HEK293 (cell line): ENCODE measurements around the gene SLC36A1.

ENCODE experiments used
- KLF10 ChIP-seq: fragments of 450-650 bp; IDR thresholded peaks from 2 replicates; pipeline ENCODE4 v1.5.1; 2018; ENCODE audit warnings: missing biosample characterization, mild to moderate bottlenecking, missing genetic modification characterization
- REPIN1 ChIP-seq: fragments of 450-650 bp; formaldehyde crosslinking; IDR thresholded peaks from 2 replicates; pipeline ENCODE4 v1.5.1; 2017; ENCODE audit warnings: missing biosample characterization, missing genetic modification characterization, low read depth
- SP7 ChIP-seq: fragments of 450-650 bp; formaldehyde crosslinking; IDR thresholded peaks from 2 replicates; pipeline ENCODE4 v1.5.1; 2016; ENCODE audit warnings: missing biosample characterization, missing genetic modification characterization
- TF ChIP-seq, protein P1 (sequence below): fragments of 450-650 bp; formaldehyde crosslinking; IDR thresholded peaks from 2 replicates; pipeline ENCODE4 v1.5.1; 2016; ENCODE audit warnings: missing biosample characterization, missing genetic modification characterization

DNA sequence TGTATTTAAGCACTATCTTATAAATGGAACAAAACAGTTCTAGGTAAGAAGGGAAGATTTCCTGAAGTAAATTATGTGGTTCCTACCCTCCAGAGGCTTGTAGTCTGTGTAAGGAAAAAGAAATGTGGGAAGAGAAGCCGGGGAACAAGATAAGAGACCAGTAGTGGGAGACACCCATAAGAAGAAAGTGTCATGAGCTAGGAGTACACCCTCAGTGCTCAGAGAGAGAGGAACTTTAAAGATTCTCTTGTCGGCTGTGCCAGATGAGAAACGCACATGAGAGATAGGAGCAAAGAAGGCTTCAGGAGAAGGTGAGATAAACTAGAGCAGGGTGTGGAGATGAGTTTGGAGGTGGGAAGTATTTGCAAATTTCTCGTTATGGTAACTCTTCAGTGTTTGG is 18.1 kb downstream of the SLC36A1 start:
- TF ChIP-seq REPIN1 (tag by site-specific recombination) (no peak), KLF10 (tag by site-specific recombination) (no peak), SP7 (tag by site-specific recombination) (no peak)
- TF ChIP-seq, protein P1, sequence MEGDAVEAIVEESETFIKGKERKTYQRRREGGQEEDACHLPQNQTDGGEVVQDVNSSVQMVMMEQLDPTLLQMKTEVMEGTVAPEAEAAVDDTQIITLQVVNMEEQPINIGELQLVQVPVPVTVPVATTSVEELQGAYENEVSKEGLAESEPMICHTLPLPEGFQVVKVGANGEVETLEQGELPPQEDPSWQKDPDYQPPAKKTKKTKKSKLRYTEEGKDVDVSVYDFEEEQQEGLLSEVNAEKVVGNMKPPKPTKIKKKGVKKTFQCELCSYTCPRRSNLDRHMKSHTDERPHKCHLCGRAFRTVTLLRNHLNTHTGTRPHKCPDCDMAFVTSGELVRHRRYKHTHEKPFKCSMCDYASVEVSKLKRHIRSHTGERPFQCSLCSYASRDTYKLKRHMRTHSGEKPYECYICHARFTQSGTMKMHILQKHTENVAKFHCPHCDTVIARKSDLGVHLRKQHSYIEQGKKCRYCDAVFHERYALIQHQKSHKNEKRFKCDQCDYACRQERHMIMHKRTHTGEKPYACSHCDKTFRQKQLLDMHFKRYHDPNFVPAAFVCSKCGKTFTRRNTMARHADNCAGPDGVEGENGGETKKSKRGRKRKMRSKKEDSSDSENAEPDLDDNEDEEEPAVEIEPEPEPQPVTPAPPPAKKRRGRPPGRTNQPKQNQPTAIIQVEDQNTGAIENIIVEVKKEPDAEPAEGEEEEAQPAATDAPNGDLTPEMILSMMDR (tag by site-specific recombination) = no peak
